ENCODE results near the gene SEC24D.

GRCh38 chr4:118857760-118858159 lies 21.8 kb upstream of the SEC24D start:
- TF ChIP-seq CTCF (IDR thresholded peaks at IDR 0.05; ENCODE audit: low read depth, low read length) = no peak
- no peak for TF ChIP-seq POLR2A (IDR thresholded peaks at IDR 0.05; ENCODE audit: extremely low read depth, insufficient read length)
- TF ChIP-seq MAX (IDR thresholded peaks at IDR 0.05; ENCODE audit: low read depth, low read length) = no peak
